Kidney (tissue), 14 donors: ENCODE measurements around the gene TRERF1. TPM values are rescaled to one million over a fixed set of nuclear protein-coding genes. Genes with fewer than 3 reads are reported as not detected.

Experiments
- DNase-seq, 5 donors: peaks; one replicate each; pipeline ENCODE4 v3.0.0-alpha.2; 2013 to 2020
- FAIRE-seq: peaks from 2 replicates; lab custom pipeline; 2012; peaks lifted over from hg19 to GRCh38; lab: Jason Lieb, UNC
- H3K27ac ChIP-seq, 2 donors: one replicate each; pipeline ENCODE4 v1.7.0; 2013; ENCODE audit warnings: low read depth in 2 of 2, low read length in 2 of 2, inconsistent platforms in 1 of 2
- H3K27me3 ChIP-seq: one replicate; pipeline ENCODE4 v1.7.1; 2013; ENCODE audit warnings: low read length, inconsistent platforms; ENCODE audit not compliant: control insufficient read depth, insufficient read depth
- H3K36me3 ChIP-seq, 3 donors: one replicate each; pipeline versions ENCODE4 v1.7.0 to v1.7.1; 2013; ENCODE audit warnings: low read length in 3 of 3, control low read depth in 1 of 3, inconsistent platforms in 1 of 3; ENCODE audit not compliant: insufficient read depth in 3 of 3, control insufficient read depth in 2 of 3
- H3K4me1 ChIP-seq, 3 donors: one replicate each; pipeline versions ENCODE4 v1.7.0 to v1.7.1; 2013; ENCODE audit warnings: low read length in 3 of 3, inconsistent platforms in 1 of 3, low read depth in 1 of 3; ENCODE audit not compliant: control insufficient read depth in 2 of 3, insufficient read depth in 2 of 3
- H3K4me3 ChIP-seq, 3 donors: one replicate each; pipeline versions ENCODE4 v1.7.0 to v1.8.1; 2013; ENCODE audit warnings: low read length in 3 of 3, control low read depth in 1 of 3, inconsistent platforms in 1 of 3
- H3K9ac ChIP-seq, 3 donors: one replicate each; pipeline versions ENCODE4 v1.7.0 to v1.7.1; 2013; ENCODE audit warnings: low read length in 3 of 3, control low read depth in 1 of 3, inconsistent platforms in 1 of 3
- H3K9me3 ChIP-seq, 3 donors: one replicate each; pipeline versions ENCODE4 v1.7.0 to v1.7.1; 2013; ENCODE audit warnings: low read length in 3 of 3, control low read depth in 1 of 3, inconsistent platforms in 1 of 3; ENCODE audit not compliant: control insufficient read depth in 2 of 3, insufficient read depth in 1 of 3
- CTCF ChIP-seq: IDR thresholded peaks from 3 replicates; pipeline ENCODE4 v1.5.1; 2012; ENCODE audit warnings: mild to moderate bottlenecking, moderate library complexity, borderline replicate concordance; ENCODE audit not compliant: insufficient read depth; ENCODE audit errors: extremely low read depth
- intact Hi-C: fragments of 100-400 bp; cut with DNase I; formaldehyde crosslinking; loops from one replicate; pipeline ENCODE4 v1.11.1; 2022
- polyA plus RNA-seq: library from polyadenylated mRNA; stranded (reverse); fragments of 350-450 nt; fragmentation: Illumina TruSeq; extraction: RNeasy Lipid Tissue Mini Kit (QIAGEN cat#74804); gene quantifications from one replicate; pipeline ENCODE4 v1.2.3, GENCODE V29; 2014; ENCODE audit warnings: low read depth, low replicate concordance; ENCODE audit not compliant: insufficient read depth
- total RNA-seq: library from RNA; stranded (reverse); fragmentation: NEBNext Ultra II Directional; extraction: Animal tissue kit (Norgen Biotek cat#: 25700); gene quantifications from one replicate; pipeline ENCODE4 v1.2.1, GENCODE V29; 2021
- donor health status: control.
- donor health status: control.
- donor health status: control.
- donor health status: control.
- donor health status: control.
- donor health status: DM: yes; HTN: yes; CAD: no.
- donor health status: Normal renal cell carcinoma (clear cell type).

Gene TRERF1
- total and polyA plus RNA-seq, 2 donors from 2014 or later, result 1.5 to 8.4 TPM

GRCh38 chr6:42443312-42444060 is 8.2 kb downstream of the TRERF1 start:
- intact Hi-C loops, result no loop called here
- H3K36me3 ChIP-seq, result no peaks in the 10 kb centered on the region
- DNase-seq, result peak in 1 of 5 donors; percentile 33
- TF ChIP-seq CTCF, result no peak
- no peak overlapping the region for H3K4me3 ChIP-seq
- peaks cover 0 to 15% (median 8%) of the 10 kb centered on the region in 3 donors for H3K4me1 ChIP-seq
- peak overlapping the region in 1 of 2 donors; percentile 0 for H3K27ac ChIP-seq
- no peaks in the 10 kb centered on the region for H3K9me3 ChIP-seq
- H3K9ac ChIP-seq, result no peak overlapping the region
- FAIRE-seq, result no peak
- no peaks in the 10 kb centered on the region for H3K27me3 ChIP-seq

- H3K9ac ChIP-seq, result peak overlapping the region in 1 of 3 donors; percentile 41
- TF ChIP-seq CTCF, result no peak
- FAIRE-seq (no peak), DNase-seq (peak in 1 of 5 donors; percentile 25)
- H3K9me3 ChIP-seq, result no peaks in the 10 kb centered on the region
- intact Hi-C loops, result no loop called here
- H3K27me3 ChIP-seq, result no peaks in the 10 kb centered on the region
- H3K27ac ChIP-seq, result peak overlapping the region in 1 of 2 donors; percentile 65
- H3K4me1 ChIP-seq, result peaks cover 0 to 15% (median 8%) of the 10 kb centered on the region in 3 donors
- H3K4me3 ChIP-seq, result no peak overlapping the region
- no peaks in the 10 kb centered on the region for H3K36me3 ChIP-seq
Measured at GRCh38 chr6:42441697-42442081, 10.0 kb downstream of the TRERF1 start.

- H3K9ac ChIP-seq, result peak overlapping the region in 2 of 3 donors; percentile 3 to 41
- peak overlapping the region; percentile 8 to 45 (median 43) for H3K4me3 ChIP-seq
- TF ChIP-seq CTCF, result no peak
- no peaks in the 10 kb centered on the region for H3K9me3 ChIP-seq
- H3K27me3 ChIP-seq, result no peaks in the 10 kb centered on the region
- intact Hi-C loops, result no loop called here
- peak in 3 of 5 donors; percentile 51 to 92 (median 79) for DNase-seq
- FAIRE-seq, result no peak
- no peaks in the 10 kb centered on the region for H3K36me3 ChIP-seq
- H3K4me1 ChIP-seq, result peaks cover 0 to 15% (median 8%) of the 10 kb centered on the region in 3 donors
- H3K27ac ChIP-seq, result peak overlapping the region; percentile 34 to 65
Measured at GRCh38 chr6:42440778-42441696, 10.7 kb downstream of the TRERF1 start.
